ENCODE results near the gene PROX1. TPM values are rescaled to one million over a fixed set of nuclear protein-coding genes. Genes with fewer than 3 reads are reported as not detected.
A peak's percentile ranks its signal among the peaks of the same experiment; 100 is the strongest.

Gene PROX1
- total RNA-seq, 1 donor from 2014 or later, result 63.2 TPM

DNA sequence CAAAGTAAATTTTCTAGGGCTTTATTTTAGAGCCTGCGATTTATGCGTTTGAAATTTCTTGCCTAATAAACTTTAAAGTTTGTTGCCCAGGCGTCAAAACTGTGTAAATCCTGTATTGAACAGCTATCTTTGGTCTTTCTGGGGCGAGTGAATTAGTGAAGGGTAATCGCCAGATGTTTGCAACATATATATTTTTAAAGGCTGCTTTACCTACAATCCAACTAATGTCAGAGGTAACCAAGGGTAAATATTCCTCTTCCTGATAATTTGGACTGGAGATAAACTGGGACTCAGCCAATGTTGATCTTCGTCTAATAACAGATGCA is 885 bp upstream of the PROX1 start:
- no peaks in the 10 kb centered on the region for H3K9me3 Mint-ChIP-seq (ENCODE audit: low read depth)
- H3K36me3 Mint-ChIP-seq (ENCODE audit: insufficient read depth), result no peaks in the 10 kb centered on the region
- DNase-seq (ENCODE audit: low spot score, unreplicated experiment), result no peak
- peak overlapping the region; percentile 98 for H3K4me3 Mint-ChIP-seq (ENCODE audit: low read depth)
- H3K4me1 Mint-ChIP-seq (ENCODE audit: low read depth), result peaks cover 53% of the 10 kb centered on the region
- peaks cover 31% of the 10 kb centered on the region for H3K27me3 Mint-ChIP-seq
- no peak for TF ChIP-seq CTCF (IDR thresholded peaks at IDR 0.05; ENCODE audit: unreplicated experiment)
- H3K27ac Mint-ChIP-seq, result peak overlapping the region; percentile 91

DNA sequence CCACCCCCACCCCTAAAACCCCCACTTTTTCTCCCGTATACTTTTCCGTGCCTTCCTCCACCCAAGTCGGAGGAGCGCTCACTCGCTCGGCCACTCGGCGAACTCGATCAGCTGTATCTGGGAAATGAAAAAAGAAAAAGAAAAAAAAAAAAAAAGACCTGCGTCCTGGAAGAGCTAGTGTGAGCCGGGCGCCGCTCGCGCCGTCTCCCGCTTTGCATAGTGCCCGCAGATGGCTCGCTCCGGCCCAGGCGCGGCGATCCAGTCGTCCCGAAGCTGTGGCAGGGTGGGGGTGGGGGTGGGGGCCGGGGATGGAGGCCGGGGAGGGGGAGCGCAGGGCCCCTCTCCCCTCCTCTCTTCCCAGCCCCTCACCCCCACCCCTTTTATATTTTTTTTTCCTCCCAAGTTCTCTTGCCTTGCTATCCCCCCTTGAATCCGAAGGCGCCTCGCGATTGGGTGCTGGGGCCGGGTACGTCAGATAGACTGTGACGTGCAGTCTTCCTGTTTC is 299 bp upstream of the PROX1 start:
- no peaks in the 10 kb centered on the region for H3K9me3 Mint-ChIP-seq (ENCODE audit: low read depth)
- H3K4me1 Mint-ChIP-seq (ENCODE audit: low read depth), result peaks cover 58% of the 10 kb centered on the region
- H3K4me3 Mint-ChIP-seq (ENCODE audit: low read depth), result peak overlapping the region; percentile 98
- TF ChIP-seq CTCF (IDR thresholded peaks at IDR 0.05; ENCODE audit: unreplicated experiment), result no peak
- H3K36me3 Mint-ChIP-seq (ENCODE audit: insufficient read depth), result no peaks in the 10 kb centered on the region
- peaks cover 26% of the 10 kb centered on the region for H3K27me3 Mint-ChIP-seq
- H3K27ac Mint-ChIP-seq, result peak overlapping the region; percentile 97
- DNase-seq (ENCODE audit: low spot score, unreplicated experiment), result peak; percentile 68

GRCh38 chr1:213988507-213989001 is 781 bp downstream of the PROX1 start:
- no peak for DNase-seq (ENCODE audit: low spot score, unreplicated experiment)
- no peak for TF ChIP-seq CTCF (IDR thresholded peaks at IDR 0.05; ENCODE audit: unreplicated experiment)
- Mint-ChIP-seq H3K36me3 (ENCODE audit: insufficient read depth) (no peaks in the 10 kb centered on the region), H3K9me3 (ENCODE audit: low read depth) (no peaks in the 10 kb centered on the region), H3K27me3 (peaks cover 24% of the 10 kb centered on the region), H3K27ac (peak overlapping the region; percentile 97), H3K4me3 (ENCODE audit: low read depth) (peak overlapping the region; percentile 98), H3K4me1 (ENCODE audit: low read depth) (peaks cover 62% of the 10 kb centered on the region)

GRCh38 chr1:213989002-213989855 is 1.5 kb downstream of the PROX1 start:
- Mint-ChIP-seq H3K27ac (peak overlapping the region; percentile 97), H3K36me3 (ENCODE audit: insufficient read depth) (no peaks in the 10 kb centered on the region), H3K27me3 (peaks cover 18% of the 10 kb centered on the region), H3K4me1 (ENCODE audit: low read depth) (peaks cover 63% of the 10 kb centered on the region), H3K4me3 (ENCODE audit: low read depth) (peak overlapping the region; percentile 98), H3K9me3 (ENCODE audit: low read depth) (no peaks in the 10 kb centered on the region)
- DNase-seq (ENCODE audit: low spot score, unreplicated experiment), result no peak
- no peak for TF ChIP-seq CTCF (IDR thresholded peaks at IDR 0.05; ENCODE audit: unreplicated experiment)

GRCh38 chr1:213993929-213994328 is 6.2 kb downstream of the PROX1 start:
- H3K4me3 Mint-ChIP-seq (ENCODE audit: low read depth), result no peak overlapping the region
- no peak for DNase-seq (ENCODE audit: low spot score, unreplicated experiment)
- H3K27ac Mint-ChIP-seq, result no peak overlapping the region
- no peaks in the 10 kb centered on the region for H3K9me3 Mint-ChIP-seq (ENCODE audit: low read depth)
- no peaks in the 10 kb centered on the region for H3K27me3 Mint-ChIP-seq
- peaks cover 43% of the 10 kb centered on the region for H3K4me1 Mint-ChIP-seq (ENCODE audit: low read depth)
- H3K36me3 Mint-ChIP-seq (ENCODE audit: insufficient read depth), result peaks cover 25% of the 10 kb centered on the region
- TF ChIP-seq CTCF (IDR thresholded peaks at IDR 0.05; ENCODE audit: unreplicated experiment), result no peak

Data from progenitor cell of endocrine pancreas (in vitro differentiated cells).